HG02970 (cell line): Measurements from ENCODE around the gene METTL13.

ENCODE experiments used
- ATAC-seq: cut with Tn5 transposase; IDR thresholded peaks from one replicate; pipeline ENCODE4 v1.9.1; 2021; ENCODE audit warnings: mild to moderate bottlenecking, moderate library complexity, moderate number of reproducible peaks; ENCODE audit not compliant: unreplicated experiment, low FRiP score

The METTL13 gene, protein sequence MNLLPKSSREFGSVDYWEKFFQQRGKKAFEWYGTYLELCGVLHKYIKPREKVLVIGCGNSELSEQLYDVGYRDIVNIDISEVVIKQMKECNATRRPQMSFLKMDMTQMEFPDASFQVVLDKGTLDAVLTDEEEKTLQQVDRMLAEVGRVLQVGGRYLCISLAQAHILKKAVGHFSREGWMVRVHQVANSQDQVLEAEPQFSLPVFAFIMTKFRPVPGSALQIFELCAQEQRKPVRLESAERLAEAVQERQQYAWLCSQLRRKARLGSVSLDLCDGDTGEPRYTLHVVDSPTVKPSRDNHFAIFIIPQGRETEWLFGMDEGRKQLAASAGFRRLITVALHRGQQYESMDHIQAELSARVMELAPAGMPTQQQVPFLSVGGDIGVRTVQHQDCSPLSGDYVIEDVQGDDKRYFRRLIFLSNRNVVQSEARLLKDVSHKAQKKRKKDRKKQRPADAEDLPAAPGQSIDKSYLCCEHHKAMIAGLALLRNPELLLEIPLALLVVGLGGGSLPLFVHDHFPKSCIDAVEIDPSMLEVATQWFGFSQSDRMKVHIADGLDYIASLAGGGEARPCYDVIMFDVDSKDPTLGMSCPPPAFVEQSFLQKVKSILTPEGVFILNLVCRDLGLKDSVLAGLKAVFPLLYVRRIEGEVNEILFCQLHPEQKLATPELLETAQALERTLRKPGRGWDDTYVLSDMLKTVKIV

GRCh38 chr1:171781176-171781875 is at the start of gene METTL13:
Gene METTL13 (plus strand): TSS chr1:171781660. CDS start chr1:171781968, 308 bp downstream.
- peak; percentile 100 for ATAC-seq

GRCh38 chr1:171736196-171736595 is 45.3 kb upstream of the METTL13 start:
- no peak for ATAC-seq

DNA sequence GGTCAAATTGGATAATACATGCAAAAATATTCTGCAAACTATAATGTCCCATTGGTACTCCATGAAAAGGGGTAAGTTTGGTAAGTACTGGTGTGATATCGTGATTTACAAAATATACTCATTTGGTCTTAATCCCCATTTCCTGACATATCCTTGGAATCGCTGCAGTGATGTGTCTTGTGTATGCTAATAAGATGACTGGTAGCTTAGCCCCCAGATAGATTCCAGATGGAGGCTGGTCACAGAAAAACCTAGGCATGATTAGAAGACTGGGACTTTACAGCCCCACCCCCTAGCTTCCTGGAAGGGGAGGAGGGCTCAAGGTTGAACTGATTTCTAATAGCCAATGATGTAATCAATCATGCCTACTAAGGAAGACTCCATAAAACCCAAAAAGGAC is 42.5 kb upstream of the METTL13 start:
- ATAC-seq = no peak

DNA sequence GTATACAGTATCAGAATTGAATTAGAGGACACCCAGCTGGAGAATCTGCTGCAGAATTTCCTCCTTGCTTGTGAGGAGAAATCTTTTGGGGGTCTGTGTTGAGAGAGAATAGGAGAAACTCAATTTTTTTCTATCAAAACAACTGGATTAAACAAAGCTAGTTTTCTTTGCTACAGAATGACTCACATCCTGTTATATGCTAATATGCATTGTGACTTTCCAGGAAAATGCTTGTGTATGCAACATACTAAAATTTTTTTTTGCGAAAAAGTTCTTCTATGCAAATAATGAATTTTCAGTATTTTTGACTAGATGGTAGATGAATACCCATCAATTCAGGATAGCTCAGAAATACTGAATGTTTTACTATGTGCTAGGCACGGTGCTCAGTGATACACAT is 41.8 kb upstream of the METTL13 start:
- no peak for ATAC-seq

GRCh38 chr1:171740356-171740863 is 41.0 kb upstream of the METTL13 start:
- no peak for ATAC-seq

DNA sequence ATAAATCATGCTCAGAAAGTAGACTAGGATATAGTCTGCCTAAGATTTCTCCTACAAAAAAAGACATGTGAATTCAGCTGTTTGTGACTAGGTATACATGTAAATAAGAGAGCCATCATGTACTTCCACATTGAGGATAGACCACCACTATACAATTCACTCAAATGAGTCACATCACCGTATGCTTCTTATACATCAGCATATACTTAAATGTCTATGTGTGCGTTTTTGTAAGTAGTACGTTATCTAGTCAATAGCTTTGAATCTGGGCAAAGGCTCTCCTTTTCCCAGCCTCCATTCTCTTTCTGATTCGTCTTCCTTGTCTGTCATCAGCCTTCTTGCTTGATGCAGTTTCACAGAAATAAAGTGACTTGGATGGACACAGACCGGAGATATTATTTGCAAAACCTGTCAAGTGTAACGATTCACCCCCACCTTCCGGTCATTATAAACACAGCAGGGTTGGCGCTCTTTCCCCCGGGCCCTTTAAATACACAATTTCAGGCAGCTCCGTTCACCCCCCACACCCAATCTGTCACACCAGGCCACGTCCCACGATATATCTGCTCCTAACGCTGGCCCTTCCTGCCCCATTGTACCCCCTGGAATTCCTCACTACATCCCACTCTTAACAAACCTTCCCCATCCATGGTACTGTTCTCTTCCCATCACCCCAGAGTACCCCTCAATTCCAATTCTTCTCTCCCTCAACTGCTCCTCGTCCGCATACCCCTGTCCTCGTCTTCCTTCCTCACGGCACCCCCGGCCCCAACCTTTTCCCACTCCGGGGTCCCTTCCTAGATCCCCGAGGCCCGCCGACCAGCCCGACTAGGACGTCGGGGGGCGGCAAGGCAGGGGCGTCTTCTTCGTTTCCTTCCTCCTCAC is 40.2 kb upstream of the METTL13 start:
- ATAC-seq = peak; percentile 34

DNA sequence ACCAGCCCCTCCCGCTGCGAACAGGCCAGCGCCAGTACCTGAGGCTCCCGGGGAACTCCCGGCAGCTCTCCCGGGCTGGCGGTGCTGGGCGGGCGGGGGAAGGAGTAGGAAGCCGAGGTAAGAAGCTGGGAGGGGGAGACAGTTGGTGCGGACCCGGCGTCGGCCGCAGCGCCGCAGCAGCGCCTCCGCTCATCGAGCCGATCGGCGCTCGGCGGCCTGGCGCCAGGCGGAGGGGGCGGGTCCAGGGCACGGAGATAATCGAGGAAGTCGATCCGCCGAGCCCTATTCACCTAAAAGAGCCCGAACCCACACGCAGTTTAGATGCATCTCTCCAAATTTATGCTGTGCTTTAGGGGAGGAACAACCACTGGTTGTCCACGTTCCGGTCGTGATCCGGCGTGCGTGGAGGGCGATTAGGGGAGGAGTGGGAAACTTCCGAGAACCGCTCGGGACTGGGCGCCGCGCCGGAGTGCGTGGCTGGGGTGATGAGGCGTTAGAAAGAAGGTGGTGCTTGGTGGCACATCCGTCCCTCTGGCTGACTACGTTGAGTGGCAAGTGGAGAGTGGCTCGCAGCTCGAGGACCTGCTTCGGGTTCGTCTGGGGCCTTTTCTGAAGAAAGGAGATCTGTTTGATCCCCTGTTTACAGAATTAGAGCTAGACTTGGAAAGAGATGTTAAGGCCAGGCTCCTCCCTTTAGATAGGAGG is 39.4 kb upstream of the METTL13 start, which contains the start of gene VAMP4:
Gene VAMP4, minus strand, starts transcription at position 194 of the 705 bp plus-strand sequence. CDS start 3,651 bp downstream, outside the sequence.
- peak; percentile 89 for ATAC-seq

GRCh38 chr1:171742577-171742922 is 38.9 kb upstream of the METTL13 start:
- no peak for ATAC-seq

- ATAC-seq = no peak
These were observed 38.2 kb upstream of the METTL13 start for GRCh38 chr1:171743081-171743870.

- ATAC-seq = no peak
These were observed 36.5 kb upstream of the METTL13 start for GRCh38 chr1:171744986-171745385.

GRCh38 chr1:171748651-171749050 is 32.8 kb upstream of the METTL13 start:
- no peak for ATAC-seq

DNA sequence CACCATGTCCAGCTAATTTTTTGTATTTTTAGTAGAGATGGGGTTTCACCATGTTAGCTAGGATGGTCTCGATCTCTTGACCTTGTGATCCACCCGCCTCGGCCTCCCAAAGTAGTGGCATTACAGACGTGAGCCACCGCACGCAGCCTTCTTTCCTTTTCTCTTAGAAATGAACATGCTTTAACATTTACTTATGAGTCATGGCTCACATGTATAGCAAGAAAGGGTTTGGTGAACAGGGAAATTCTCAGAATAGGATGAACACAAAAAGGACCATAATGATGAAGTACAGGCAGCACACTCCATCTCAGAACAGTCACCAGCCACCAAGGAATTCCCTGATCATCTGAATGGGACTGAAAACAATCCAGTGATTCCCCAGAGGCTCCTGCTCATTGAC is 30.2 kb upstream of the METTL13 start:
- no peak for ATAC-seq

DNA sequence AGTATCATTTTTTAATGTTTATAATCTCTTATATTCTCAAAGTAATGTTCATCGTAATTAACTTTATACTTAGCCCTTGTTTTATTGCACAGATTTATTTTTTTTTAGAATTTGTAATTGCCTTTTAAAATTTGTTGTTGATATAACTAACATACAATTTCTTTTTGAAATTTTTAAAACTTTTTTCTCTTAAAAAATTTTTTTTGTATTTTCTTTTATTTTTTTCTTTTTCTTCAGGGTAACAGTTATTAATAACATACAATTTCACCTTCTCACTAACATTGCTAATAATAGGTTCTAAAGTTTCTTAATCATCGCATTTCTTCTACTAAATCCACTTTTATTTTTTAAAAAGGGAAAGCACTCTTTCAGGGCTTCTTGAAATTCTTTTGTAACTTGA is 28.3 kb upstream of the METTL13 start:
- ATAC-seq = no peak

- ATAC-seq = no peak
These were observed 27.6 kb upstream of the METTL13 start for GRCh38 chr1:171753685-171754352.

GRCh38 chr1:171754353-171754705 is 27.1 kb upstream of the METTL13 start:
- no peak for ATAC-seq

DNA sequence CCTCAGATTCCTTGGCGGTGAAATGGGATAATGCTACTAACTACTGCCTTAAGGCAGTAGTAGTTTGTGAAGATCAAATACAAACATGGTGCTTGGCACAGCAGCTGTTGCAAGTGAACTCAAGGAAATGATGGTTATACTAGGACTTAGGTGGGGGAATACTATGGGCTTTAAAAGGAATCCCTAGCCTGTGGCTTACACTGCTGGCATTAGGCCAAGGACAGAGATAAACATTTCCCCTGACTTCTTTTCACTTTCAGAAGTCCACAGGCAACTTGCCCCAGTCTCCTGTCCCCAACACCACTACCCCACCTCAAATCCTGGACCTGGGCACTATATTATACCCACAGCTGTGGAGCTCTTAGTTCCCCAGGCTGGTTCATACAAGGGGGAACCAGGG is 26.5 kb upstream of the METTL13 start:
- ATAC-seq = no peak

- ATAC-seq = no peak
These were observed 24.6 kb upstream of the METTL13 start for GRCh38 chr1:171756856-171757255.

DNA sequence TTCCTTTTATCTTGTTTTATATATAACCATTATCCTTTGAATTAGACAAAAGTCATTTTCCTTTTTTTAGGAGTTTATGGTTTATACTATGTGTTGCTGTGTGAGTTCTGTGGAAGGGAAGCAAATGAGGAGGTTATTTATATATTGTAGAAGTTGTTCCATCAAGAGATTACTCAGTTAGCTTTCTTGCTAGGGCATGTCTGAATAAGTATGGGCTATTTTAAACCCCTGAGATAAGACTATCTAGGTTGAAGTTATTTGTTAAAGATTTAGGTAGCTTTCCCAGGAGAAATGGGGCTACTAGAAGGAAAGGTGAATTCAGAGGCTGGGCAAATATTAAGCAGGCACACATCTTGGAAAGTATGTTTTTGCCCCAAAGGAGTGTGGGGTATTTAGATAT is 23.4 kb upstream of the METTL13 start:
- no peak for ATAC-seq
